ENCODE data around the gene AKTIP.
"Not testable (repeated sequence)": the region's sequence is repeated elsewhere in the genome, so short reads cannot be mapped to it uniquely, and the experiment has no call there.

The AKTIP gene

GRCh38 chr16:53515259-53515658, 12.2 kb upstream of the AKTIP start:
- no peak for DNase-seq

GRCh38 chr16:53512795-53513194, 9.8 kb upstream of the AKTIP start:
- not testable (repeated sequence) for DNase-seq

GRCh38 chr16:53511403-53512280, 8.6 kb upstream of the AKTIP start:
- DNase-seq: no peak

- DNase-seq: no peak
Measured at GRCh38 chr16:53511084-53511402, 8.0 kb upstream of the AKTIP start.

- DNase-seq: no peak
Measured at GRCh38 chr16:53510704-53511070, 7.7 kb upstream of the AKTIP start.

- peak; percentile 34 for DNase-seq
Measured at GRCh38 chr16:53509906-53510703, 7.1 kb upstream of the AKTIP start.

- no peak for DNase-seq
Measured at GRCh38 chr16:53507464-53508179, 4.6 kb upstream of the AKTIP start.

GRCh38 chr16:53506254-53506653, 3.2 kb upstream of the AKTIP start:
- no peak for DNase-seq

GRCh38 chr16:53504665-53505064, 1.7 kb upstream of the AKTIP start:
- DNase-seq: no peak

GRCh38 chr16:53503991-53504663, 1.1 kb upstream of the AKTIP start:
- no peak for DNase-seq

GRCh38 chr16:53503270-53503923, 388 bp upstream of the AKTIP start:
- peak; percentile 98 for DNase-seq

GRCh38 chr16:53501216-53501859, 1.7 kb downstream of the AKTIP start:
- DNase-seq: no peak

- no peak for DNase-seq
Measured at GRCh38 chr16:53498984-53499383, 4.0 kb downstream of the AKTIP start.

- DNase-seq: no peak
Measured at GRCh38 chr16:53495325-53495724, 7.7 kb downstream of the AKTIP start.

GRCh38 chr16:53494636-53495035, 8.4 kb downstream of the AKTIP start:
- no peak for DNase-seq

- no peak for DNase-seq
Measured at GRCh38 chr16:53492503-53492902, 10.5 kb downstream of the AKTIP start.

GRCh38 chr16:53489755-53490154, 13.3 kb downstream of the AKTIP start:
- DNase-seq: no peak

GRCh38 chr16:53486230-53486629, 16.8 kb downstream of the AKTIP start:
- DNase-seq: no peak

GRCh38 chr16:53484542-53484941, 18.5 kb downstream of the AKTIP start:
- DNase-seq: no peak

- no peak for DNase-seq
Measured at GRCh38 chr16:53482123-53482522, 20.9 kb downstream of the AKTIP start.

GRCh38 chr16:53480394-53480793, 22.6 kb downstream of the AKTIP start:
- no peak for DNase-seq

GRCh38 chr16:53478965-53479364, 24.0 kb downstream of the AKTIP start:
- DNase-seq: no peak
